ENCODE measurements around the gene NKX2-4.
"Not testable (repeated sequence)": the region's sequence is repeated elsewhere in the genome, so short reads cannot be mapped to it uniquely, and the experiment has no call there.

NKX2-4 gene

GRCh38 chr20:21377701-21378100 is 19.6 kb downstream of the NKX2-4 start:
- TF ChIP-seq CTCF (IDR thresholded peaks at IDR 0.05; ENCODE audit: control insufficient read depth, extremely low read depth, insufficient read depth): no peak
- DNase-seq (ENCODE audit: low read depth): no peak
- H3K4me3 ChIP-seq (ENCODE audit: low read depth, low read length): no peak overlapping the region

GRCh38 chr20:21376626-21377025 is 20.7 kb downstream of the NKX2-4 start:
- DNase-seq (ENCODE audit: low read depth): no peak
- TF ChIP-seq CTCF (IDR thresholded peaks at IDR 0.05; ENCODE audit: control insufficient read depth, extremely low read depth, insufficient read depth): no peak
- no peak overlapping the region for H3K4me3 ChIP-seq (ENCODE audit: low read depth, low read length)

- H3K4me3 ChIP-seq (ENCODE audit: low read depth, low read length): no peak overlapping the region
- no peak for TF ChIP-seq CTCF (IDR thresholded peaks at IDR 0.05; ENCODE audit: control insufficient read depth, extremely low read depth, insufficient read depth)
- DNase-seq (ENCODE audit: low read depth): no peak
Measured at GRCh38 chr20:21373436-21373835, 23.9 kb downstream of the NKX2-4 start.

GRCh38 chr20:21372016-21372415 is 25.3 kb downstream of the NKX2-4 start:
- DNase-seq (ENCODE audit: low read depth): no peak
- no peak overlapping the region for H3K4me3 ChIP-seq (ENCODE audit: low read depth, low read length)
- TF ChIP-seq CTCF (IDR thresholded peaks at IDR 0.05; ENCODE audit: control insufficient read depth, extremely low read depth, insufficient read depth): no peak

GRCh38 chr20:21371193-21371592 is 26.1 kb downstream of the NKX2-4 start:
- no peak overlapping the region for H3K4me3 ChIP-seq (ENCODE audit: low read depth, low read length)
- no peak for TF ChIP-seq CTCF (IDR thresholded peaks at IDR 0.05; ENCODE audit: control insufficient read depth, extremely low read depth, insufficient read depth)
- DNase-seq (ENCODE audit: low read depth): no peak

- no peak for DNase-seq (ENCODE audit: low read depth)
- TF ChIP-seq CTCF (IDR thresholded peaks at IDR 0.05; ENCODE audit: control insufficient read depth, extremely low read depth, insufficient read depth): no peak
- H3K4me3 ChIP-seq (ENCODE audit: low read depth, low read length): no peak overlapping the region
Measured at GRCh38 chr20:21368791-21369190, 28.5 kb downstream of the NKX2-4 start.

GRCh38 chr20:21366273-21366672 is 31.1 kb downstream of the NKX2-4 start:
- H3K4me3 ChIP-seq (ENCODE audit: low read depth, low read length); DNase-seq (ENCODE audit: low read depth): not testable (repeated sequence)

- H3K4me3 ChIP-seq (ENCODE audit: low read depth, low read length): no peak overlapping the region
- DNase-seq (ENCODE audit: low read depth): no peak
- no peak for TF ChIP-seq CTCF (IDR thresholded peaks at IDR 0.05; ENCODE audit: control insufficient read depth, extremely low read depth, insufficient read depth)
Measured at GRCh38 chr20:21365771-21366170, 31.6 kb downstream of the NKX2-4 start.

All from LNCaP clone FGC (cell line).